ENCODE measurements around the gene DAAM1.

GRCh38 chr14:59265808-59266207 is 77.3 kb downstream of the DAAM1 start:
- TF ChIP-seq CTCF (IDR thresholded peaks at IDR 0.05; ENCODE audit: insufficient read depth, low read depth, low read length), result no peak
- TF ChIP-seq EZH2 (IDR thresholded peaks at IDR 0.05; ENCODE audit: insufficient read depth, low read length), result no peak

Measured in astrocyte (in vitro differentiated cells and primary cell).